AG10803 (cell line): Measurements from ENCODE around the gene COX14.

Experiments used
- DNase-seq: peaks from one replicate; pipeline ENCODE4 v3.0.0; 2010; ENCODE audit warnings: low read depth
- H3K4me3 ChIP-seq: 2 replicates; pipeline ENCODE4 v1.5.1; 2011; ENCODE audit warnings: mild to moderate bottlenecking, low read length, control low read depth
- CTCF ChIP-seq: conservative IDR thresholded peaks from 2 replicates; pipeline ENCODE4 v1.5.1; 2011; ENCODE audit warnings: mild to moderate bottlenecking, low read length, control low read depth, inconsistent platforms

The COX14 gene

GRCh38 chr12:50117057-50117622 is 5.1 kb downstream of the COX14 start:
- no peak overlapping the region for H3K4me3 ChIP-seq
- DNase-seq, result no peak
- no peak for TF ChIP-seq CTCF

GRCh38 chr12:50119387-50119786 is 7.4 kb downstream of the COX14 start:
- TF ChIP-seq CTCF, result no peak
- no peak for DNase-seq
- H3K4me3 ChIP-seq, result no peak overlapping the region

GRCh38 chr12:50120521-50120920 is 8.5 kb downstream of the COX14 start:
- no peak for TF ChIP-seq CTCF
- no peak overlapping the region for H3K4me3 ChIP-seq
- DNase-seq, result no peak

GRCh38 chr12:50120953-50121352 is 8.9 kb downstream of the COX14 start:
- no peak for DNase-seq
- no peak for TF ChIP-seq CTCF
- no peak overlapping the region for H3K4me3 ChIP-seq

- no peak for DNase-seq
- no peak for TF ChIP-seq CTCF
Measured at GRCh38 chr12:50121641-50122040, 9.6 kb downstream of the COX14 start.

GRCh38 chr12:50123203-50123602 is 11.2 kb downstream of the COX14 start:
- DNase-seq, result no peak
- TF ChIP-seq CTCF, result no peak

More at GRCh38 chr12:50121641-50122040, 9.6 kb downstream of the COX14 start:
- no peak overlapping the region for H3K4me3 ChIP-seq

GRCh38 chr12:50127546-50127945 is 15.5 kb downstream of the COX14 start:
- TF ChIP-seq CTCF, result no peak
- no peak overlapping the region for H3K4me3 ChIP-seq
- DNase-seq, result no peak

More at GRCh38 chr12:50123203-50123602, 11.2 kb downstream of the COX14 start:
- no peak overlapping the region for H3K4me3 ChIP-seq
